LoVo (cell line): ENCODE data around the gene MYL6.
"Not testable (repeated sequence)": the region's sequence is repeated elsewhere in the genome, so short reads cannot be mapped to it uniquely, and the experiment has no call there.

ENCODE experiments used
- DNase-seq: peaks from one replicate; pipeline ENCODE4 v3.0.0-alpha.2; 2016; ENCODE audit warnings: low spot score

The MYL6 gene

GRCh38 chr12:56156464-56157200 lies 1.5 kb upstream of the MYL6 start:
- not testable (repeated sequence) for DNase-seq

DNA sequence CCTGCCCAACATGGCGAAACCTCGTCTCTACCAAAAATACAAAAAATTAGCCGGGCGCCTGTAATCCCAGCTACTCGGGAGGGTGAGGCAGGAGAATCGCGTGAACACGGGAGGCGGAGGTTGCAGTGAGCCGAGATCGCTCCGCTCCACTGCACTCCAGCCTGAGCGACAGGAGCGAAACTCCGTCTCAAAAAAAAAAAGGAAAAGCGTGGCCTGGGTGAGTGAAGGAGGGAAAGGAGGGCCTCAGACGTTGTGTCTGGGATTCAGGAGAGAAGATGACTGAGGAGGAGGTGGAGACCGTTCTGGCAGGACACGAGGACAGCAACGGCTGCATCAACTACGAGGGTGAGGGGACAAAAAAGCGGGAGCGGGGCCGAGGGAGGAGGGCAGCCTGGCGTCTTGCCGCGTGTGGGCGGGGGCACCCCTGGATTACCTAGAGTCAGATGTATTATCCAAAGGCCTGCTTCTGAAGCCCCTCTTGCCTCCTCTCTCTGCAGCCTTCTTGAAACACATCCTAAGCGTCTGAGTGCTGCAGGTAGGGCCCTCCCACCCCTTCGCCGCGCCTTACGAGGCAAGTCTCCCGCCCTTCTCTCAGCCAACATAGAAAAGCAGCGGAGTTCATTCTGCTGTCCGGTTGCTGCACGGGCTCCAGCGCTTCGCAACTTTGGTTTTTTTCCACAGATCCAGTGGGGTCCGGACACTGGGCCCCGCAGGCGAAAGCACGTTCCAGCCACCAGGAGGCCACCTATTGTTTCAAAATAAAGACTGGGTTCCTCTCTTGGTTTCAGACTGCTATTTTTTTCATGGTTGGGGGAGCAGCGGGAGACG lies 744 bp upstream of the MYL6 start:
- peak; percentile 88 for DNase-seq

DNA sequence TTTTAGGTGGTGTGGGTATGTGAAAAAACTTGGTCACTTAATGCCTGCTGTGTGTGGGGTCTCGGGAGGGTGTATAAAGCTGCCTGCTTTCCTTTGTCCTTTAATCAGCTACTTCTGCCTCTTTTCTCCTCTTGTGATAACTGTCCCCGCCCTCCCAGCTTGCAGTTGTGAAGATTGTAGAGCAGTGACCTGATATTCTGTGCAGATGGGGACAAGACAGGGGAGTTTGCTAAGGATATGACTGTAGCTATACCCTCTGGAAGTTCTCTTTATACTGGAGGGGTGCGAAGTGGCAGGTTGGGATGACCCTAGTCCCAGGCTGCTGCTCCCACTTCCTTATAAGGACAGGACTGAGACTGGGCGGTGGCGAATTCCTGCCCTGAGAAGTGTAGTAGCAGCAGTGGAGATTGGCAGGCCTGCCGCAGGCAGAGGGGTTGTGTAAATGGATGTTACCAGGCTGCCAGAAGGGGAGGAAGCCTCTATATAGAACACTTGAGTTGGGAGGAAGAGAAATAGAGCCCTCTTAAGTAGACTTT lies 835 bp downstream of the MYL6 start:
- peak; percentile 76 for DNase-seq

GRCh38 chr12:56159482-56160192 lies 1.5 kb downstream of the MYL6 start:
- no peak for DNase-seq

DNA sequence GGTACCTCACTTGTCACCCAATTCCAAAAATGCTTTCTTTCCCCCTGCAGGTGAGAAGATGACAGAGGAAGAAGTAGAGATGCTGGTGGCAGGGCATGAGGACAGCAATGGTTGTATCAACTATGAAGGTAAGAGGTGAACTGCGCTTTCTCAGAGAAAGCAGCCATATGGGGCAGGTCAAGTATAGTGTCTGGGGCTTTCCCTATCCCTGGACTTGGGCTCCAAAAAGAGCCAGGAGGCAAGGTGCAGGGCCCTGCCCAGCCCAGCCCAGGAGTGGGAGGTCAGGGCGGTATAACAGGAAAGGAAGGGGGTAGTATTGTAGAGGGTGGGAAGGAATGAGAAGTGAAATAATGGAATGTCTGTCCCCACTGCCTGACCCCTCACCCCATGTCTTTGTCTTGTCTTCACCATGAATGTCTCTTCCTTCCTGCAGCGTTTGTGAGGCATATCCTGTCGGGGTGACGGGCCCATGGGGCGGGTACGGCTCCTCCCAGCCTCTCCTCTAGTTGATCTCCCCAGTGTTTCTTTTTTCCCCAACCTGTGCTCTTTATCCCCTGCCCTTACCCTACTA lies 2.1 kb downstream of the MYL6 start:
- DNase-seq = no peak

GRCh38 chr12:56160894-56161689 lies 2.9 kb downstream of the MYL6 start:
- DNase-seq = no peak

GRCh38 chr12:56161690-56162351 lies 3.7 kb downstream of the MYL6 start:
- DNase-seq = no peak

- no peak for DNase-seq
Measured at GRCh38 chr12:56162468-56163290, 4.5 kb downstream of the MYL6 start.

GRCh38 chr12:56163533-56164344 lies 5.6 kb downstream of the MYL6 start:
- DNase-seq = no peak

DNA sequence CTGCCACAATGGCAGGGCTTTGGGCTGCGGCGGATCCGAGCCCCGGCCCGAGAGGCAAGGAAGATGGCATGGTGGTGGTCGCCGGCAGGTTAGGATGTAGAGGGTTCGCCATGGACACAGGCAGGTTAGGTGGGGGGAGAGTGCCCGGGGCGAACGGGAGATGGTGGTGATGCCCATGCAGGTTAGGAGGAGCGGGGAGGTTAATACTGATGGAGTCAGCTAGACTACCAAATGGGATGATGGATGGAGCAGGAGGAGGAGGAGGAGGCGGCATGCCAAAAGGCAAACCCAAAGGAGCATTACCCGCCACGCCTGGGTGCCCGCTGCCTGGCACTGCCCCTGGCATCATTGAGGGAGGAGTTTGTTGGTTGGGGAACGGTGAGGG lies 6.2 kb downstream of the MYL6 start:
- DNase-seq = no peak

GRCh38 chr12:56165369-56165768 lies 7.2 kb downstream of the MYL6 start:
- no peak for DNase-seq

GRCh38 chr12:56169229-56169759 lies 11.1 kb downstream of the MYL6 start:
- no peak for DNase-seq

DNA sequence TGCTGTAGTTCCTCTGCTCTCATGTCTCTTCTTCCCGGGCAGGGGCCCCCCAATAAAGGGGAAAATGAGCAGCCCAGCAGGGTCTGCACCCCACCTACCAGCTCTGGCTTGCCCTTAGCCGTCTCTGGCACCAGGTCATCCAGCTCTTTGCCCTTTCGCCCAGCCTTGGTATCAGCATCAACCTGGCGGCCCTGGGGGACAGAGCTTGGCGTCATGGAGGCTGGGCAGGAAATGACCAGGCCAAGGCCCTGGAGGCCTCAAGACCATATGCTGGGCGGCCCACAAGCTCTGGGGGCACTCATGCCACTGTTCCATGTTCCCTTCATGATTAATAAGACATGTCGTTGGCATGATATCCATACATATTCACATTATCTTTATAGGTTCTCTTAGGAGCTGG lies 14.7 kb downstream of the MYL6 start:
- DNase-seq = no peak

DNA sequence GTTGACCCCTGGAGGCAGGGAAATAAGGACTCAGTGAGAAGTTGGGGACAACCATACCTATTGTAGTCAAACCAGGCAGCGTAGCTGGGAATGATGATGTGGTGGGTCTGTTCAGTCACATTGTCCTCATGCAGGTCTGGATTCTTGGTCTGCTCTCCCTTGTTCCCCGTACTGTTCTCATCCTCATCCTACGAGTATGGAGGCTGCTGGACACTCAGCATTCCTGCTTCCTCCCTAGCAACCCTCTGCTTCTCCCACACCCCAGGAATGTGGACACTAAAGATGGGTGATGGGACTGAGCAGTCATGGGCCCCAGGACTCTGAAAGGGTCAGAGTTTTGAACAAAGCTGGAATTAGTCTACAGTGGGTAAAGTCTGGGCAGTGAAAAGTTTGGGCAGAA lies 20.2 kb downstream of the MYL6 start:
- DNase-seq = no peak

- no peak for DNase-seq
Measured at GRCh38 chr12:56186957-56187356, 28.8 kb downstream of the MYL6 start.

- no peak for DNase-seq
Measured at GRCh38 chr12:56188131-56188777, 30.1 kb downstream of the MYL6 start.

GRCh38 chr12:56188778-56189098 lies 30.6 kb downstream of the MYL6 start:
- DNase-seq = no peak
